Activated CD8-positive, alpha-beta memory T cell treated with anti-CD3 and anti-CD28 coated beads for 36 hours (primary cell): ENCODE results near the gene WDR45B. TPM values are rescaled to one million over a fixed set of nuclear protein-coding genes. Genes with fewer than 3 reads are reported as not detected.

ENCODE experiments used
- CTCF ChIA-PET: fragments of 350-600 bp; sonication (Branson Sonifier 250); formaldehyde crosslinking; loops from one replicate; lab custom pipeline; 2021; ENCODE audit warnings: antibody characterized with exemption; lab: Charles Lee
- POLR2A ChIA-PET: fragments of 350-600 bp; sonication (Branson Sonifier 250); formaldehyde crosslinking; loops from one replicate; lab custom pipeline; 2021; ENCODE audit warnings: antibody characterized with exemption; lab: Charles Lee
- total RNA-seq, 2 experiments: library from RNA; stranded (reverse); gene quantifications; one replicate each; pipeline ENCODE4 v1.2.3, GENCODE V29; 2021

WDR45B gene
- total RNA-seq, 2 experiments from 2014 or later, result 57.0 to 57.9 TPM

GRCh38 chr17:82640036-82640435 is 8.2 kb downstream of the WDR45B start:
- POLR2A ChIA-PET, result no interaction called here

DNA sequence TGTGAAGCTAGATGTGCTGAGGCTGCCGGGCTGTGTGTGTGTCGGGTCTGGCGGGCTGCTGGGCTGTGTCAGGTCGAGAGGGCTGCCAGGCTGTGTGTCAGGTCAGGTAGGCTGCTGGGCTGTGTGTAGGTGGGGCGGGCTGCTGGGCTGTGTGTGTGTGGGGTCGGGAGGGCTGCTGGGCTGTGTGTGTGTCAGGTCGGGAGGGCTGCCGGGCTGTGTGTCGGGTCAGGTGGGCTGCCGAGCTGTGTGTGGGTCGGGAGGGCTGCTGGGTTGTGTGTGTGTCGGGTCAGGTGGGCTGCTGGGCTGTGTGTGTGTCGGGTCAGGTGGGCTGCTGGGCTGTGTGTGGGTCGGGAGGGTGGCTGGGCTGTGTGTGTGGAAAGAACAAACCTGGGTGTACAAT is 8.6 kb downstream of the WDR45B start:
- POLR2A ChIA-PET, result no interaction called here
- CTCF ChIA-PET, result no interaction called here

More at GRCh38 chr17:82640036-82640435, 8.2 kb downstream of the WDR45B start:
- CTCF ChIA-PET, result no interaction called here

GRCh38 chr17:82638183-82638773 is 10.0 kb downstream of the WDR45B start:
- POLR2A ChIA-PET, result no interaction called here
- CTCF ChIA-PET, result no interaction called here

DNA sequence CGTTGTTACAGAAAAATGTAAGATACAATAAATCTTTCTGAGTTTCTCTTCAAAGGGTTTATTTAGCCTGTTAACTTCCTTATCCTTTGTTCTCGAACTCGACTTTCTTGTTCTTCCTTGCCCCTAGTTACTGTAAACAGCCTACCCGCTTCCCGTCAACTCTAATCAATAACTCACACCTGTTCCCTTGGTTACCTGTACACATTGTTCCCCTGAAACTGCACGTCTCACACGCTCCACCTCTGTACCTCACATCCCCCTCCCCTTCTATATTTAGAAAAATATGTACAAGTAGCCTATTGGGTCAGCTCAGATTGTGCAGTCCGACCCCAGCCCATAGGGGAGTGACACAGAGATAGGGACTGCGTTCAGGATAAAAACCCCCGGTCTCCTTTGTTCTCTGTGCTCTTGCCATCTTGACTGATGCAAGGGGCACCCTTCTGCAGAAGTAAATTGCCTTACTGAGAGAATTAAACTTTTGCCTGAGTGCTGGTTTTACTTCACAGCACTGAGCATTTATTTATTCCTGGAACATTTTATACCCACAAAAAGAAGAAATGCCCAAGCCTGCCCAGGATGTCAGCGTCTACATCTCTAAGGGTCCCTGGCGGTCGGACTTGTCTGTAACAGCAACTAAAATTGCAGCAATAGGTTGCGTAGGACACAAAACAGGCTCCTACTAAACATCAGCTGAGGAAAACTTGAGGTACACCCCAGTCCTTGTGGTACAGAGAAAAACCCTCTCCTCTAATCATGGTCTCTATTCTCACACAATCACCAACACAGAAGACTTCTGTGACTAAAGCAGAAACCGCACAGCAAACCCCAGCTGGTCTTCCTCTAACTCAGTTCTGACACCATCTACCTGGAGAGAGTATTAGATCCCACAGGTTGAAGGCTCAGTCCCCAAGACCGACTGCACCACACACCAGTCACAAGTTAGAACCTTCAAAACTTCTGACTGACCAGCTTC is 11.3 kb downstream of the WDR45B start:
- CTCF ChIA-PET, result no interaction called here
- POLR2A ChIA-PET, result no interaction called here

- POLR2A ChIA-PET, result no interaction called here
- CTCF ChIA-PET, result no interaction called here
Measured at GRCh38 chr17:82633343-82633742, 14.9 kb downstream of the WDR45B start.

DNA sequence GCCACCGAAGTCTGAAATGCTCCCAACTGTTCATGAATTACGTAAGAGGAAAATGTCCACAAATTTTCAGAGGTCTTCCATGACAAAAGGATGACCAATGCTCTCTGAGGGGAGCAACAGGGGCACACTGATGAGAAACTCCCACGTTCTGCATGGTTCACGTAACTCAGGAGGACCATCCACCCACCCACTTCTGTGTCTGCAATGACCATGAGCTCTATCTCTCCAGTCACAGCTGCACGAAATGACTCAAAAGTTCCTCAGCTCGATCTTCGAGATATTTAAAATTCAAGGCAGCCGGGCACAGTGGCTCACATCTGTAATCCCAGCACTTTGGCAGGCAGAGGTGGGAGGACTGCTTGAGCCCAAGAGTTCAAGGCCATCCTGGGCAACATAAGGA is 15.8 kb downstream of the WDR45B start:
- ChIA-PET CTCF (interaction anchor here (0.7 kb wide), 1 partner anchor 20 kb away, joined by 3 read pairs; no protein-coding TSS in a partner anchor), POLR2A (no interaction called here)

- ChIA-PET CTCF (no interaction called here), POLR2A (no interaction called here)
Measured at GRCh38 chr17:82631544-82631943, 16.7 kb downstream of the WDR45B start.

DNA sequence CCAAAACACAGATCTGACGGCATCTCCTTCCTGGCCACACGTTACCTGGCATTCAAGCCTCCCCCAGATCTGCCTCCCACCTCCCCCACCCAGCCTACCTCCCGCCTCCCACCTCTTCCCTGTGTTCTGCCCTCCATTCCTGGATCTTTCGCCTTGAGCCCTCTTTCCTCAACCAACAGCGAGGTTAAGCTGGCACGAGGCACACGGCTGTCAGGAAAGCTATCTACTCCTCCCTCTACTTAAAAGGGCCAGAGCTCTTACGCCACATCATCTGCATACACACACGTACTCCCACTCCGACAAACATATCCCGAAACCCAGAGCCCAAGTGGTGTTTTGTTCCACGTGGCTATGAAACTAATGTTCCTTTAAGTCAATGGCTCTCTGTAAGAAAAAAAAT is 18.0 kb downstream of the WDR45B start:
- ChIA-PET CTCF (no interaction called here), POLR2A (interaction anchor here (0.5 kb wide), 1 partner anchor 19 kb away, joined by 7 read pairs; no protein-coding TSS in a partner anchor)

- CTCF ChIA-PET, result interaction anchor here (1.1 kb wide), 1 partner anchor 31 kb away, joined by 3 read pairs; no protein-coding TSS in a partner anchor
- POLR2A ChIA-PET, result no interaction called here
Measured at GRCh38 chr17:82629748-82630147, 18.5 kb downstream of the WDR45B start.

DNA sequence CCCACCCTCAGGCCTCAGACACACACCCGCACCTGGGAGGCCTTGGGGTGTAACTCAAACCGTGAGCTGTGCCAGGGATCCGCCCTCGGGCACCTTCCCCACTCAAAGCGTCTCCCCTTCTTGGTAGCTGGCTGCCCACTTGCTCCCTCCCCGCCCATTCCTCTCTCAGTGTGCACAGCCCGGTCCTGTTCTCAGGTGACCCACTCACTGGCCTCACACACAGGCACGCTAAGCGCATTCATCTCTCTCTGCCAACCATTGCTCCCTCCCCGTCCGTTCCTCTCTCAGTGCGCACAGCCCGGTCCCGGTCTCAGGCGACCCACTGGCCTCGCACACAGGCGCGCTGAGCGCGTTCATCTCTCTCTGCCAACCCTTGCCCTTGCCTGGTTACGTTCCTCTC is 20.8 kb downstream of the WDR45B start:
- CTCF ChIA-PET, result no interaction called here
- POLR2A ChIA-PET, result no interaction called here

GRCh38 chr17:82623707-82624106 is 24.5 kb downstream of the WDR45B start:
- ChIA-PET POLR2A (no interaction called here), CTCF (no interaction called here)

DNA sequence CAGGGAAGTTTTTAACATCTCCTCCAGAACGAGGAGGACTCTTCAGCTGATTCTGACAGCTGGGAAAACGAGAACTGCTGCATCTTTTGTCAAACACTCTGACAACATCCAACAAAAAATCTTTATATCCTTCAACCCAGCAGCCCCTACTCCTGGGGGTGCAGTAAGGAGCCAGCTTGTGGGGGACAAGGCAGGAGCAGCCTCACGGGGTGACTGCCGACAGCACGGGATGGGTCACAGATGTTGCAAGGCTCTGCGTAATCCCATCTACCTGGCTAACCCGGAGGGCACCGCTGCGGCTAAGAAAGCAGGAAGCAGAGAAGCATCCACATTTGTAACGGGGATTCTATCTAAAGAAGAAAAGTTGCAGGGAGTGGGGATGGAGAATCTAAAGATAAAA is 28.6 kb downstream of the WDR45B start:
- CTCF ChIA-PET, result no interaction called here
- POLR2A ChIA-PET, result no interaction called here

GRCh38 chr17:82619211-82619610 is 29.0 kb downstream of the WDR45B start:
- POLR2A ChIA-PET, result no interaction called here
- CTCF ChIA-PET, result no interaction called here

GRCh38 chr17:82616021-82616711 is 32.1 kb downstream of the WDR45B start:
- ChIA-PET POLR2A (no interaction called here), CTCF (no interaction called here)

GRCh38 chr17:82615084-82616020 is 32.9 kb downstream of the WDR45B start:
- ChIA-PET CTCF (no interaction called here), POLR2A (no interaction called here)

DNA sequence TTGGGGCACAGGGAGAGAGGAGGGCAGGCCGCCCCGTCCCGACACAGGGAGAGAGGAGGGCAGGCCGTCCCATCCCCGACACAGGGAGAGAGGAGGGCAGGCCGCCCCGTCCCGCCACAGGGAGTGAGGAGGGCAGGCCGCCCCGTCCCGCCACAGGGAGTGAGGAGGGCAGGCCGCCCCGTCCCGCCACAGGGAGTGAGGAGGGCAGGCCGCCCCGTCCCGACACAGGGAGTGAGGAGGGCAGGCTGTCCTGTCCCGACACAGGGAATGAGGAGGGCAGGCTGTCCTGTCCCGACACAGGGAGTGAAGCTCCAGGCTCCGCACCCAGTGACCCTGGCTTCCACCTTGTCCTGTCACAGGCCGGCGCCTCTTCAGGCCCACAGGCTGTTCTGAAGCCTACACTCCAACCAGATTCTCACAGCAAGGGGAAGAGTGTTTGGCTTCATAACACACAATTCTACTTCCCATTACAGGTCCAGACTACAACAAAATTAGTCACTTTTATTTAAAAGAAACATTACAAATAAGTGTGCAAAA is 34.1 kb downstream of the WDR45B start:
- POLR2A ChIA-PET, result no interaction called here
- CTCF ChIA-PET, result no interaction called here

- CTCF ChIA-PET, result no interaction called here
- POLR2A ChIA-PET, result no interaction called here
Measured at GRCh38 chr17:82613283-82614094, 34.8 kb downstream of the WDR45B start.
